SIG-M5 treated with dmso at 0.1 percent for 504 hours (cell line): ENCODE data around the gene ZDHHC8.

Source experiments
- DNase-seq: peaks from one replicate; lab custom pipeline; 2025; ENCODE audit not compliant: unreplicated experiment; lab: John Stamatoyannopoulos, UW

ZDHHC8 gene

DNA sequence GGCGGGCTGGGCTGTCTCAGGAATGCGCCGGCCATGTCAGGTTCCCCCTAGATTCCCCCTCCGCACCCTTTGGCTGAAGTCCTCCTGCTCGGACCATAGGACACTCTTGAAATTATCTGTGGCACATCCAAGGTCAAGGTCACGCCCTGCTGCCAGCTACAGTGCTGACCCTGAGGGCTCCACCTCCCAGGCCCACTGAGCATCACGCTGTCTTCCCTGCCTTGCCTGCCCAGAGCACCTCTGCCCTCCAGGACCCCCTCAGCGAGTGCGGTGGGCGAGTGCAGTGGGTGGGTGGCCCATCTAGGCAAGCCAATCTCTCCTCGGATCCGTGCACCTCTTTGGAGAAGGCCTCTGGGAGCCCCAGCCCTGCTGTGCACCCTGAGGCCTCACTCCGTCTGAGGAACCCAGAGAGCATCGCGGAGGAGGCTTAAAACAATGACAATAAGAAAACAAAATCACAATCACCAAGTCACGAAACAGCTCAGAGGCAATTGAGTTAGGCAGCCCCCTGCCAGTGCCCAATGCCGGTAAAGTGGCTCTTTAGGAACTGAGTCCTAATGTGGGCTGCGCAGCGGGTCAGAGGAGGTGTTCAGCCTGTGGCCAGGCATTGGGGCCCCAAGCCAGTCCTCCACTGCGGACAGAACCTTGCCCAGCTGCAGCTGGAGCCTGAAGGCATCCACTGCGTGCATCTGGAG, 45.8 kb downstream of the ZDHHC8 start:
- no peak for DNase-seq

GRCh38 chr22:20178075-20178914, 46.7 kb downstream of the ZDHHC8 start:
- DNase-seq: no peak

GRCh38 chr22:20178915-20179227, 47.3 kb downstream of the ZDHHC8 start:
- no peak for DNase-seq

- DNase-seq: no peak
Observed at GRCh38 chr22:20179455-20180244, 48.0 kb downstream of the ZDHHC8 start.

DNA sequence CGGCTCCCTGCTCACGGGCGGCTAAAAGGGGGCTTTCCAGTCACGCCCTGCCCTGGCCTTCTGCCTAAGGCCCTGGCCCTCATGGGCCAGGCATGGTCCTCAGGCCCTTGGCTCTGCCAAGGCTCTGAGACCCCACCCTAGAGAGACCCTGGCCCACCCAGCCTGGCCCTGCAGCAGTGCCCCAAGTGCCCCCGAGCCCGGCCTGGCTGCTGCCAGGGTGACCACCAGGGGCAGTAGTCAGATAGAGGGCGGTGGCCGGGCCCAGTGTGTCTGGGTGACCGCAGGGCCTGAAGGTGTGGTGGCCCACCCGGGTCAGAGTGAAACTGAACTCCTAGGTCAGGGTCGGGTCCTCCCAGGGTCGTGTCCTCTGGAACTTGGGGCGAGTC, 48.6 kb downstream of the ZDHHC8 start:
- DNase-seq: no peak

- no peak for DNase-seq
Observed at GRCh38 chr22:20180640-20181039, 49.0 kb downstream of the ZDHHC8 start.

- no peak for DNase-seq
Observed at GRCh38 chr22:20181194-20181883, 49.7 kb downstream of the ZDHHC8 start.

DNA sequence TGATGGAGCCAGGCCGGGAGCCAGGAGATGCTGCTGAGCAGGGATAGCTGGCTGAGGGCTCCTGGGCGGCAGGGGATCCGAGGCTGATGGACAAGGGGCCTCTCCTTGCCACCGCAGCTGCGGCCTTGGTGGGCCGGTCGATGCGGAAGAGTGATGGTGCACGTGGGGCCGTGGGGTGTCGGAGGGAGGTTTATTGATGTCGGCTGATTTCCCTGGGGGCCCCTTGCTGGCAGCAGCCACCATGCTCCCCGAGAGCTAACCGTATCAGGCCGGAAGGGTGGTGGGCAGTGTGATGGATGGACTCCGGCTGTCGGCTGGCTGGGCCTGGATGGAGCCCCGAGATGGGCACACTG, 50.3 kb downstream of the ZDHHC8 start:
- DNase-seq: no peak

GRCh38 chr22:20182365-20182764, 50.8 kb downstream of the ZDHHC8 start:
- DNase-seq: no peak

- DNase-seq: no peak
Observed at GRCh38 chr22:20183101-20183500, 51.5 kb downstream of the ZDHHC8 start.

GRCh38 chr22:20183823-20184222, 52.2 kb downstream of the ZDHHC8 start:
- DNase-seq: no peak

DNA sequence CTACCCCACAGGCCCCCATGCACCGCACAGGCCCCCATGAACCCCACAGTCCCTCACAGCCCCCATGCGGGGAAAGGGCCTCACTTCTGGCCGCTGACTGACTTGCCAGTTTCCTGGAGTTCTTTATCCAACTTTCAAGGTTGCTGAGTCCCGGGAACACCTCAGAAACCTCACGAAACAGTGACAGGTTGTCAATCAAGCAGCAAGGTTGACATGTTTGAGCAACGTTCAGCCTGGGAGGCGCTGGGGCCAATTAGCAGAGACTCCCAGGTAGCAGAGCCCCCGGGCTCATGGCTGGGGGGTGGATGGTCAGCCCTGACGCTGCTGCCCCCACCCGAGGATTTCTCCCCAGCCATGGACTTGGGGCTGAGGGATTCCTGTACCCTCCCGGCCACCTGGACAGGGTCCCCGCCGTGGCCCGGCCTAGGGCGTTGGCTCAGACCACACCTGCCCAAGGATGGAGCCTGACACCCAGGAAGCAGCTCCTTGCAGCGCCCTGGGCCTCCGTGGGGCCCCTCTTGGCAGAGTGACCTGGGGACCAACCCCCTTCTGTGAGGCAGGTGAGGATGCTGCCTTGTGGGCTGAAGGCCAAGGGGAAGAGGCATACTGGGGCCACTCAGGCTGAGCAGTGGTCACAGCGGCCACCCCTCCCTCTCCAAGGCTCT, 53.0 kb downstream of the ZDHHC8 start:
- DNase-seq: no peak

DNA sequence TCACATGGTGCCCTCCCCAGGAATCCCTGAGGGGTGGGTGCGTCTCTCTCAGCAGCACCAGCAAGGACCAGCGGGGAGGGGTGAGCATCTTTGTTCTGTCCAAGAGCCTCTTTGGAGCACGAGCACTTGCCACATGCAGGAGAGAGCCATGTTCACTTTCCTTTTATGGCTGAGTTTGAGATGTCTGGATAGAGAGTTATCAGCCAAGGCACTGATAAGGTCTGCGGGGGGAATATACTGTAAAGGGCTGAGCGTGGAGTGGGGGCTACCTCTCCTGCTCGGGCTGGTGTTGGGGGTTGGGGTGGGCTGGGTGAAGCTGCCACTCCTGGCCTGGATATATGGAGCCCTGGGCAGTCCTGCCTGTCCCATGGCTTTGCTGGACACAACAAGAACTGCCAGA, 54.1 kb downstream of the ZDHHC8 start:
- DNase-seq: no peak

DNA sequence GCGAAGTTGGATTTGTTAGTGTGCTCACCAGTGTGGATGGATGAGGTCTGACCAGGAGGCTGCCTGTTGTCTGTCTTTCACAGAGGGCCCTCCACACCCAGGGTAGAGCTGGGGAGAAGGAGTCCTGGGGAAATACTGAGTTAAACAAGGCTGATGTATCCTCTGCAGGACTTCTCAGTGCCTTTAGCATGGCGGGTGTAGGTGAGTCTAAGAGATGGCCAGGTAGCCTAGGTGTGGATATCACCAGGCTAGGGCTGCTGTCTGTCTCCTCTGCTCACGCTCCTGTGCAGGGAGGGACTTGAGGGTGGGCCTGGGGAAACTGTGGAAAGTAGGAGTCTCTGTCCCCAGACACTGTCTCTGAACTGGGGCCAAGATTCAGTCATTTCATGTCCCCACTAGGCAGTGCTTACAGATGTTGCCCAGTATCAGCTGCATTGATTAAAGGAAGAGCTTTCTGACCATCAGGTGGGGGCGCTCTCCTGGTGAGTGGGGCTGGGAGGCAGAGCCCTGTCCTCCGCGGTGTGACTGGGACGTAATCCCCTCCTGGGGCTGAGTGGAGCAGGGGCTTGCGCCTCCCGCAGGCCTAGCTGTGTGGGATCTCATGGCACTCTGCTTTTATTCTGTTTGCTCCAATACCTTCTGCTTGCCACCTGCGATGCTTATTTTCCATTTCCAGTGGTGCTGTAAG, 54.7 kb downstream of the ZDHHC8 start:
- no peak for DNase-seq

DNA sequence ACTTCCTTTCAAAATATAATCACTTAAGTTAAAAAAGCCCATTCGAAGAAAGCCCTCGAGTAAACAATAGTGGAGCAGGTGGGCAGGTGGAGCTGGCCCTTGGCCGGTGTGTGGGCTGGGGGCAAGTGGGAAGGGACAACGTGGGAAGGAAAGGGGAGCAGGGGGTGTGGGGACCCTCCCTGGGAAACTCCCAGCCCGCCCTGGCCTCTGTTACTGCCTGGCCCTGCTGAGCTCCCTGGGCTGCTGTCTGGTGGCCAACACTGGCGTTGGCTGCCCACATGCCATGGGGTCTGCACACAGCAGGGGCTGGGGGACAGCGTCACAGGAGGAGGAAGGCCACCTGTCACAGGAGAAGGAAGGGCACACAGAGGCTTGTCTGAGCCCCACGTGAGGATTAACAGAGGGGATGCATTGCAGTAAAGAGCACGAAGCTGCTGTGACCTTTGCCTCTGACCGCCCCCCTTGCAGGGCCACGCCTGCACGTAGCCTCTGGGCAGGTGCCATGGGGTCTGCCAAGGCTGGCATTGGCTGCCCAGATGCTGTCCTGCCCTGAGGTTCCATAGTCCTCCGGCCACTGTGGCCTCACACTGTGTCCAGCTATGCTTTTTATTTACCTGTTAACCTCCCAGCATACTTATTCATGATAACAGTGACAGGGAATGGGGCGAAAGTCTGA, 55.4 kb downstream of the ZDHHC8 start:
- DNase-seq: no peak

- no peak for DNase-seq
Observed at GRCh38 chr22:20187777-20188566, 56.4 kb downstream of the ZDHHC8 start.

DNA sequence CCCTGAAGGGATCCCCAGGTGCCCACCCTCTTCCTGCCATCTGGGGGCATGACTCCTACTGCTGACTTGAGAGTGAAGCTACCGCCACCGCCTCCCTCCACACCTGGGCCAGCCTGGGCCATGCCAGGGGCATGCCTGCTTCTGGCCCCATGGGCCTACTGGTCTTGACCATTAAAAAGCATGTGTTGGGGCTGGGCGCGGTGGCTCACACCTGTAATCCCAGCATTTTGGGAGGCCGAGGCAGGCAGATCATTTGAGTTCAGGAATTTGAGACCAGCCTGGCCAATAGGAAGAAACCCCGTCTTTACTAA, 56.9 kb downstream of the ZDHHC8 start:
- DNase-seq: no peak

DNA sequence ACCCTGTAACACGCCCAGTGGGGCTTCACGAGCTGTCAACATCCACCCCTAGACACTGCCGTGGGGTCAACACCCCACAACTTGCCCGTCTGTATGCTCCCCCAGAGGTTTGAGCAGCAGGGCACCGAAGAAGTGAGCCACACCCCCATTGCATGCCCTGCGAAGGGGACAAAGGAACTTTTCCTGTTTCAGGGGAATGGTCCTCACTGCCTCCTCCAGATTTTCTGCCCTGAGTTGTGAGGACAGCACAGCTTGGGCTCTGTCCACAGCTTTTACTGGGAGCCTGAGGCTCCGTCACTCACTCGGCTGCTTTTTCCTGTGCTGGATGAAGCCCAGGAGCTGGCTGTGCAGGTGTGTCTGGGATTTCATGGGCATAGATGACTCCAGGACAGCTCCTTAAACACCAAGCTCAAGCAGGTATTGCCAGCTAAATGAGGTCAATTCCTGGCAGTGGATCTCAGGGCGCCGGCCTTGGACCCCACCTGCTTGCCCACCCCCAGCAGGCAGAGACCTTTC, 59.5 kb downstream of the ZDHHC8 start:
- DNase-seq: no peak

- DNase-seq: no peak
Observed at GRCh38 chr22:20191803-20192202, 60.2 kb downstream of the ZDHHC8 start.
